Neural cell (in vitro differentiated cells): ENCODE results near the gene TMEM272. TPM values are rescaled to one million over a fixed set of nuclear protein-coding genes. Genes with fewer than 3 reads are reported as not detected.
A peak's percentile ranks its signal among the peaks of the same experiment; 100 is the strongest.

Source experiments
- H2AFZ ChIP-seq: fragments of 200-600, 300-800 bp; sonication (generic), shearing (Covaris generic); 2 replicates; pipeline ENCODE4 v1.6.0; 2014; ENCODE audit warnings: low read depth, mild to moderate bottlenecking, antibody characterized with exemption, low read length, moderate library complexity
- H3F3A ChIP-seq: fragments of 200-600 bp; shearing (Covaris generic); 2 replicates; pipeline ENCODE4 v1.6.1; 2016; ENCODE audit warnings: mild to moderate bottlenecking, moderate library complexity, mixed read lengths, antibody characterized with exemption, low read length; ENCODE audit not compliant: insufficient read depth, poor library complexity, severe bottlenecking
- H3K27ac ChIP-seq: fragments of 200-600, 300-800 bp; sonication (generic), shearing (Covaris generic); 2 replicates; pipeline ENCODE4 v1.5.1; 2014; ENCODE audit warnings: mild to moderate bottlenecking, low read length, moderate library complexity
- H3K27me3 ChIP-seq: fragments of 300-800, 200-600 bp; sonication (generic), shearing (Covaris generic); 2 replicates; pipeline ENCODE4 v1.6.0; 2014; ENCODE audit warnings: mild to moderate bottlenecking, low read depth, low read length, moderate library complexity; ENCODE audit not compliant: insufficient read depth
- H3K36me3 ChIP-seq: fragments of 300-800, 200-600 bp; sonication (generic), shearing (Covaris generic); 2 replicates; pipeline ENCODE4 v1.5.1; 2014; ENCODE audit warnings: mild to moderate bottlenecking, antibody characterized with exemption, low read length, moderate library complexity; ENCODE audit not compliant: insufficient read depth
- H3K4me2 ChIP-seq: fragments of 300-800, 200-600 bp; sonication (generic), shearing (Covaris generic); 2 replicates; pipeline ENCODE4 v1.6.0; 2014; ENCODE audit warnings: mild to moderate bottlenecking, low read length
- H3K4me3 ChIP-seq: fragments of 300-800, 200-600 bp; sonication (generic), shearing (Covaris generic); 2 replicates; pipeline ENCODE4 v1.5.1; 2014; ENCODE audit warnings: mild to moderate bottlenecking, low read length, moderate library complexity
- H3K79me2 ChIP-seq: fragments of 200-600 bp; shearing (Covaris generic); replicated peaks from 2 replicates; pipeline ENCODE4 v1.6.0; 2014; ENCODE audit warnings: mild to moderate bottlenecking, low read length, moderate library complexity; ENCODE audit not compliant: insufficient read depth
- H3K9ac ChIP-seq: fragments of 300-800, 200-600 bp; sonication (generic), shearing (Covaris generic); 2 replicates; pipeline ENCODE4 v1.6.1; 2016; ENCODE audit warnings: mild to moderate bottlenecking, low read length, mixed read lengths
- H3K9me2 ChIP-seq: fragments of 200-600 bp; shearing (Covaris generic); 2 replicates; pipeline ENCODE4 v1.6.1; 2016; ENCODE audit warnings: mild to moderate bottlenecking, low read length, mixed read lengths; ENCODE audit not compliant: insufficient read depth
- H3K9me3 ChIP-seq: fragments of 200-600, 300-800 bp; sonication (generic), shearing (Covaris generic); 2 replicates; pipeline ENCODE4 v1.6.1; 2016; ENCODE audit warnings: mild to moderate bottlenecking, mixed run types, low read length, moderate library complexity, mixed read lengths
- H4K20me1 ChIP-seq: fragments of 200-600 bp; shearing (Covaris generic); 2 replicates; pipeline ENCODE4 v1.6.1; 2016; ENCODE audit warnings: mild to moderate bottlenecking, mixed run types; ENCODE audit not compliant: insufficient read depth
- EP300 ChIP-seq: fragments of 450-650 bp; conservative IDR thresholded peaks from 2 replicates; pipeline ENCODE4 v1.6.1; 2014; ENCODE audit warnings: antibody characterized with exemption, mild to moderate bottlenecking, moderate library complexity; ENCODE audit not compliant: poor library complexity, severe bottlenecking
- EZH2 ChIP-seq: fragments of 200-600, 300-800 bp; shearing (Covaris generic), sonication (generic); IDR thresholded peaks from 2 replicates; pipeline ENCODE4 v1.6.1; 2014; ENCODE audit warnings: antibody characterized with exemption, low read length, borderline replicate concordance, mild to moderate bottlenecking; ENCODE audit not compliant: insufficient read depth, poor library complexity, severe bottlenecking
- MXI1 ChIP-seq: fragments of 450-650 bp; conservative IDR thresholded peaks from 2 replicates; pipeline ENCODE4 v1.6.1; 2014; ENCODE audit warnings: antibody characterized with exemption, mild to moderate bottlenecking; ENCODE audit not compliant: poor library complexity, severe bottlenecking
- POLR2AphosphoS5 ChIP-seq: IDR thresholded peaks from 2 replicates; pipeline ENCODE4 v1.6.1; 2012
- RAD21 ChIP-seq: fragments of 450-650 bp; conservative IDR thresholded peaks from 2 replicates; pipeline ENCODE4 v1.6.1; 2014; ENCODE audit warnings: antibody characterized with exemption, mild to moderate bottlenecking, moderate library complexity
- SMC3 ChIP-seq: fragments of 450-650 bp; conservative IDR thresholded peaks from 2 replicates; pipeline ENCODE4 v1.6.1; 2014; ENCODE audit warnings: antibody characterized with exemption, mild to moderate bottlenecking, moderate library complexity; ENCODE audit not compliant: poor library complexity
- TAF1 ChIP-seq: IDR thresholded peaks from 2 replicates; pipeline ENCODE4 v1.6.1; 2012; ENCODE audit warnings: low read depth
- polyA plus RNA-seq: library from polyadenylated mRNA; depleted of rRNA; stranded (reverse); fragments of >200 nt; gene quantifications from 2 replicates; pipeline ENCODE4 v1.2.3, GENCODE V29; 2014
- TF ChIP-seq, protein P1 (sequence below): fragments of 450-650 bp; IDR thresholded peaks from 2 replicates; pipeline ENCODE4 v1.5.1; 2014; ENCODE audit warnings: antibody characterized with exemption, mild to moderate bottlenecking, moderate library complexity; ENCODE audit not compliant: poor library complexity, severe bottlenecking
- TF ChIP-seq, protein P2 (sequence below): IDR thresholded peaks from 2 replicates; pipeline ENCODE4 v1.6.1; 2012; ENCODE audit warnings: borderline replicate concordance

Gene TMEM272
- polyA plus RNA-seq, 1 donor from 2014 or later: 0.77 TPM

DNA sequence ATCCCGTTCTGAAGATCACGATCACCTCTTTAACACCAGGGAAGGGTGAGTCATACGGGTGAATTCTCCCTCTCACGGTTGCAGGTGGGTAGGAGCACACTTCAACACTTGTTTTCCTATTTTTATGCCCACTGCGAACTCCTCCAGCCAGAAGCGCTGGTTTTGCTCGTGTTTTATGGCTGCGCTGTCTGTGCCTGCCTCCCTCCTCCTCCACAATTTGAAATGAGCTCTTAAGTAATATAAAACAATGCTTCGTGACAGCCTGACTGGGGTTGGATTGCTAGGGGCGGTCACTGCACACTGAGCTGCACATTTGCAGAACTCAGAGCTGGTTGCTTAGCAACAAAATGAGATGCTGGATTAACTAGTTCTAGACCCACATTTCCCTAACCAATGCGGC is 29.7 kb upstream of the TMEM272 start:
- H3K36me3 ChIP-seq: no peaks in the 10 kb centered on the region
- H3K9me3 ChIP-seq: no peaks in the 10 kb centered on the region
- H3K9ac ChIP-seq: peak overlapping the region; percentile 52
- peak overlapping the region; percentile 56 for H2AFZ ChIP-seq
- no peaks in the 10 kb centered on the region for H3K79me2 ChIP-seq
- no peaks in the 10 kb centered on the region for H3K9me2 ChIP-seq
- H3K4me2 ChIP-seq: peak overlapping the region; percentile 38
- no peaks in the 10 kb centered on the region for H4K20me1 ChIP-seq
- H3K27me3 ChIP-seq: no peaks in the 10 kb centered on the region
- peak; percentile 36 for TF ChIP-seq RAD21
- TF ChIP-seq, protein P1, sequence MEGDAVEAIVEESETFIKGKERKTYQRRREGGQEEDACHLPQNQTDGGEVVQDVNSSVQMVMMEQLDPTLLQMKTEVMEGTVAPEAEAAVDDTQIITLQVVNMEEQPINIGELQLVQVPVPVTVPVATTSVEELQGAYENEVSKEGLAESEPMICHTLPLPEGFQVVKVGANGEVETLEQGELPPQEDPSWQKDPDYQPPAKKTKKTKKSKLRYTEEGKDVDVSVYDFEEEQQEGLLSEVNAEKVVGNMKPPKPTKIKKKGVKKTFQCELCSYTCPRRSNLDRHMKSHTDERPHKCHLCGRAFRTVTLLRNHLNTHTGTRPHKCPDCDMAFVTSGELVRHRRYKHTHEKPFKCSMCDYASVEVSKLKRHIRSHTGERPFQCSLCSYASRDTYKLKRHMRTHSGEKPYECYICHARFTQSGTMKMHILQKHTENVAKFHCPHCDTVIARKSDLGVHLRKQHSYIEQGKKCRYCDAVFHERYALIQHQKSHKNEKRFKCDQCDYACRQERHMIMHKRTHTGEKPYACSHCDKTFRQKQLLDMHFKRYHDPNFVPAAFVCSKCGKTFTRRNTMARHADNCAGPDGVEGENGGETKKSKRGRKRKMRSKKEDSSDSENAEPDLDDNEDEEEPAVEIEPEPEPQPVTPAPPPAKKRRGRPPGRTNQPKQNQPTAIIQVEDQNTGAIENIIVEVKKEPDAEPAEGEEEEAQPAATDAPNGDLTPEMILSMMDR: peak; percentile 21
- TF ChIP-seq, protein P2, sequence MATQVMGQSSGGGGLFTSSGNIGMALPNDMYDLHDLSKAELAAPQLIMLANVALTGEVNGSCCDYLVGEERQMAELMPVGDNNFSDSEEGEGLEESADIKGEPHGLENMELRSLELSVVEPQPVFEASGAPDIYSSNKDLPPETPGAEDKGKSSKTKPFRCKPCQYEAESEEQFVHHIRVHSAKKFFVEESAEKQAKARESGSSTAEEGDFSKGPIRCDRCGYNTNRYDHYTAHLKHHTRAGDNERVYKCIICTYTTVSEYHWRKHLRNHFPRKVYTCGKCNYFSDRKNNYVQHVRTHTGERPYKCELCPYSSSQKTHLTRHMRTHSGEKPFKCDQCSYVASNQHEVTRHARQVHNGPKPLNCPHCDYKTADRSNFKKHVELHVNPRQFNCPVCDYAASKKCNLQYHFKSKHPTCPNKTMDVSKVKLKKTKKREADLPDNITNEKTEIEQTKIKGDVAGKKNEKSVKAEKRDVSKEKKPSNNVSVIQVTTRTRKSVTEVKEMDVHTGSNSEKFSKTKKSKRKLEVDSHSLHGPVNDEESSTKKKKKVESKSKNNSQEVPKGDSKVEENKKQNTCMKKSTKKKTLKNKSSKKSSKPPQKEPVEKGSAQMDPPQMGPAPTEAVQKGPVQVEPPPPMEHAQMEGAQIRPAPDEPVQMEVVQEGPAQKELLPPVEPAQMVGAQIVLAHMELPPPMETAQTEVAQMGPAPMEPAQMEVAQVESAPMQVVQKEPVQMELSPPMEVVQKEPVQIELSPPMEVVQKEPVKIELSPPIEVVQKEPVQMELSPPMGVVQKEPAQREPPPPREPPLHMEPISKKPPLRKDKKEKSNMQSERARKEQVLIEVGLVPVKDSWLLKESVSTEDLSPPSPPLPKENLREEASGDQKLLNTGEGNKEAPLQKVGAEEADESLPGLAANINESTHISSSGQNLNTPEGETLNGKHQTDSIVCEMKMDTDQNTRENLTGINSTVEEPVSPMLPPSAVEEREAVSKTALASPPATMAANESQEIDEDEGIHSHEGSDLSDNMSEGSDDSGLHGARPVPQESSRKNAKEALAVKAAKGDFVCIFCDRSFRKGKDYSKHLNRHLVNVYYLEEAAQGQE: no peak
- TF ChIP-seq SMC3: peak; percentile 39
- TF ChIP-seq TAF1: no peak
- TF ChIP-seq MXI1: peak; percentile 55
- no peak for TF ChIP-seq EZH2
- TF ChIP-seq EP300: peak; percentile 68
- peak; percentile 49 for TF ChIP-seq POLR2AphosphoS5
- H3F3A ChIP-seq: no peaks in the 10 kb centered on the region
- H3K27ac ChIP-seq: peak overlapping the region; percentile 87
- peak overlapping the region; percentile 51 for H3K4me3 ChIP-seq

DNA sequence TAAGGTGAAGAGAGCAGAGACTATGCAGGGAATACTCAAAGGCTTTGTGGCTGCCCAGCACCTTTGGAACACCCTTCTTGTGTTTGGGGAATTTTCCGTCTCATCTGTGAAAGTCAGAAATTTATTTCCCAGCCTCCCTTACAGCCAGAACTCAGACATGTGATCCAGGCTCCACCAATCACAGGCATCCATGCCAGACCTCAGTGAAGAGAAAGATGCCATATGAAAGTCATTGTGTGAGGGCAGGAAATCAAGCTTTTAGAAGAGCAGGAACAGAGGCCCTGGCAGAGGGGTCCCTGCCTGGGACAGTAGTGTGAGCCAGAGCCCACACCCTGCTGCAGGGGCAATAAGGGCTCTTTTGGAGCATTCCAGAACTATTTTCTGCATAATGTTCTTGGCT is 28.9 kb upstream of the TMEM272 start:
- Histone ChIP-seq H4K20me1 (no peaks in the 10 kb centered on the region), H3F3A (no peaks in the 10 kb centered on the region), H3K4me2 (no peak overlapping the region), H3K27ac (peak overlapping the region; percentile 87), H3K9ac (peak overlapping the region; percentile 52), H3K9me2 (no peaks in the 10 kb centered on the region), H3K27me3 (no peaks in the 10 kb centered on the region), H3K4me3 (peak overlapping the region; percentile 51), H3K36me3 (no peaks in the 10 kb centered on the region), H3K79me2 (no peaks in the 10 kb centered on the region), H3K9me3 (no peaks in the 10 kb centered on the region), H2AFZ (no peak overlapping the region)
- TF ChIP-seq SMC3 (no peak), RAD21 (no peak), TAF1 (no peak), EP300 (no peak), POLR2AphosphoS5 (no peak), EZH2 (no peak)
- TF ChIP-seq, protein P2: no peak
- TF ChIP-seq, protein P1: no peak
